ENCODE measurements around the gene TMED10.
"Not testable (repeated sequence)": the region's sequence is repeated elsewhere in the genome, so short reads cannot be mapped to it uniquely, and the experiment has no call there.

TMED10 gene

DNA sequence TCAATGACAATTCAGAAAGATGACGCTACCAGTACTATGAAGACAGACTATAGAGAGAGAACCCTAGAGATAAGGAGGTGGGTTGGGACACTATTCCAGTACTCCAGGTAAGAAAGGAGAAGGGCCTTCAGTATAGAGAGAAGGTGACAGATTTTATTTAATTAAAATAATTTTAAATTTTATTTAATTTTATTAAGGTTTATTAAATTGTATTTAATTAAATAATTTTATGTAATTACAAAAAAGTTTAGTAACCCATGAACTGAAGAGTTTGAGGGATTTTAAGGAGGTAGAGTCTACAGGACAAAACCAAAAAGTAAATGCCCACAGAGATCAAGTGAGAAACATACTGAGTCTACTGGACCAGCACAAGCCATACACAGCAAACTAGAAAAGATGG is 20.3 kb downstream of the TMED10 start:
- DNase-seq = no peak

DNA sequence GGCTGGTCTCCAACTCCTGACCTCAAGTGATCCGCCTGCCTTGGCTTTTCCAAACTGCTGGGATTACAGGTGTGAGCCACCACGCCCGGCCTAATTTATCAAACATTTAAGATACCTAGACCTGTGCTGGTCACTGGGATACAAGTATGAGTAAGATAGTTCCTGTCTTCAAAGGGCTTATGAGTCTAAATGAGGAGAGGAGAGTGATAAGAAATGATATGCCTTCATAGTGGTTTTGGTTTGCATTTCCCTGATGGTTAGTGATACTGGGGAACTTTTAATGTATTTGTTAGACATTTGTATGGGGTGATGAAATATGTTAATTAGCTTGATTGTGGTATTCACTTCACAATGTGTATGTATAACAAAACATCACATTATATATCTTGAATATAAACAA is 21.2 kb downstream of the TMED10 start:
- no peak for DNase-seq

DNA sequence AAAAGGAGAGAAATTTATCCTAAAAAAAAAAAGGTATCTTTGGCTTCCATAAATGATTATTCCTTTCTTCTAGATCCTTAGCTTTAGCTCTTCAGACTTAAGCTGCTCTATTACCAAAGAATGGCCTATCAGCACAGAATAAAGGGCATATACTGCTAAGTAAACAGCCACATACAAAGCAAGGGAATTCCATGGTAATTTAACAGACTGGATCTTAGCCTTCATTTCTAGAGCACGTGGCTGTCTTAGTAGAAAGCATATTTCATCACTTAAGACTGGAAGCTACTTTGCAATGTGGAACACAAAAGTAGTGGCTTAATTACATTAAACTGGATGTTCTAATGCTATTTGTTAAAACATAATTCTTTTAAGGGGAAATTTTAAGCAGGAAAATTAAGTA is 23.1 kb downstream of the TMED10 start:
- no peak for DNase-seq

DNA sequence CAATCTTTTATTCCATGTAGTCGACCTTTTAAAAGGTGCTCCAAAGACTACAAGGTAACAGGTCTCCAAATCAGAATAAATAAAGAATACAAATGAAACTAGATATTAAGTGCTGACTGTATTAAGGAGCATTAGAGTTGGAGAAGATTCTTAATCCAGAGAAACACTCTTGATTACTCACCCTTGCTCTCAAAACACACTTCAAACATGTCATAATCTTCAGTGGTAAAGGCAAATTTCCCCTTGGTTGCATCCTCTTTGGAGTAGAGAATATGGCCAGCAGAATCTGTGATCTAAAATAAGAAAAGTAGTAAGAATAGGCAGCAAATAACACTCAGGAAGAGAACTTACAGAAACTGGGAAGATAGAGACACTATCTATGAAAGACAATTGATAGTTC is 24.6 kb downstream of the TMED10 start:
- no peak for DNase-seq

GRCh38 chr14:75150637-75151036 is 25.8 kb downstream of the TMED10 start:
- DNase-seq = not testable (repeated sequence)

DNA sequence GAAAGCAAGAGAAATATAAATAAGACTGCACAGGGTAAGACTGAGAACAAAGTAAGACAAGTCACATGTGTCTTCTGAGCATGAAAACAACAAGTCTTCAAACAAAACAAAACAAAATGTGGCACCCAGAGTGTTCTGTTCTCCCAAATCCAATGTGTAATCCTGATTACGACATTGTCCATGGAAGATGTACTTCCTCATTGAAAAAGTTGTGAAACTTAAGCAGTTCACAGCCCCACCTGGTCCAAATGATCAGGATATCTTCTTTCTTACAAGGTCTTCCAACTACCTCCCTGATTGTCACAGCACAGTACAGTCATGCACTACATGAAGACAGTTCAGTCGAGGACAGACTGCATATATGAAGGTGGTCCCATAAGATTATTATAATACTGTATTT is 26.3 kb downstream of the TMED10 start:
- DNase-seq = no peak

DNA sequence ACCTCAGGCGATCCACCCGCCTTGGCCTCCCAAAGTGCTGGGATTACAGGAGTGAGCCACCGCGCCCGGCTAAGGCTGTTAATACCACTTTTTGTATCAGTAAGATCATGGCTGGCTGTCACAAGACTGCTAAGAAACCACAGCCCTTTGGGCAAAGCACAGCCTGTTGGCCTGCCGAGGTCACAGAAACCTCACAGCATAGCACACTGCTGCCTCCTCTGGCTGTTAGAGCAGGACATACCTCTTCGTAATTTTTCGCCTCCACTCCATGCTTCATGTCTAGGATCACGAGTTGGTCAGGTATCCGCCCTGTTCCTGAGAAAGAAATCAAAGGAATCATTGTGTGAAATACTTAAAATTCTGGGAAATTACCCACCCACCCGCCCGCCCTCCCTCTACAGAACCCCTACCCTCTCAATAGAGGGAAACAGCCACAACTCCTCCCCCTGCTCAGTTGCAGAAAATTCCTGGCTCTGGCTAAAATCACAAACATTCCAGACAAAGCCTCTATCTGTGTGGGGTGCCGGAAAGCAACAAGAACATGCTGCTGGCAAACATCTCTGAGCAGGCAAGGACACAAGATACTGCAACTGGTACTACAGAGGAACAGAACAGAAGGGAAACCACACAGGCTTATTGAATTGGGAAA is 28.9 kb downstream of the TMED10 start:
- DNase-seq = no peak

DNA sequence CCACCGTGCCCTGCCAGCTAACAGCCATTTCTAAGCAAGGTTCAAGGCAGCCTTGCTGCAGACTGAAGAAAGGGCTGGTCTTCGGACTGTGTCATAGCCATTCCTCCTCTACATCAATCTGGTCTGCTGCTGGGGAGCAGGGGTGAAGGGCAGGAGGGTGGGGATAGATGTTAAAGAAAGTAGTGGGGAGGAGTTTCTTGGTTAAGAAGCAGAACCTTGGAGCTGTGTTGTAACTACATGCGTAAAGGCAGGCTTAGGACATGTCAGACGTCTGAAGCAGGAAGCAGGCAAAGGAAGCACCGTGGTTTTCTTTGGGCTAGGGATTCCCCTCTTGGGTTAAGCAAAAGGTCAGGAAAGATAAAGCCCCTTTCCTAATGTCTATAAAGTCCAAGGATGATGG is 31.5 kb downstream of the TMED10 start:
- no peak for DNase-seq

GRCh38 chr14:75143761-75144527 is 32.5 kb downstream of the TMED10 start:
- no peak for DNase-seq

DNA sequence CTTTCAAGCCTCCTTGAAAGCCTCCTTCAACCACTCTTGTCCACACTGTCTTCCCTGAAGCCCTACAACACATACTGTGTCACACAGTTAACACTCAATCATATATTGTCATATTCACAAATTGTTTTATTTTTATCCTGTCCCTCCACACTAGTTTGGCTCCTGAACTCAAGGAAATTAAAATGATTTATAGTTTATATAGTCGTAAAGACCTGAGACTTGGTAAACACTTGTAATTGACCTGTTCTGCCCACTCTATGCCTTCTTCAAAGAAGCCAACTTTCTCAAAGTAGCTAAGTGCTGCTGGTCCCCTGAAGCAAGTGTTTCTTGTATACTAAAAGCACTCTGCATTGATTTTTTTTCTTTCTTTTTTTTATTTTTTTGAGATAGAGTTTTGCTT is 33.9 kb downstream of the TMED10 start:
- no peak for DNase-seq

- no peak for DNase-seq
Measured at GRCh38 chr14:75141967-75142366, 34.4 kb downstream of the TMED10 start.

DNA sequence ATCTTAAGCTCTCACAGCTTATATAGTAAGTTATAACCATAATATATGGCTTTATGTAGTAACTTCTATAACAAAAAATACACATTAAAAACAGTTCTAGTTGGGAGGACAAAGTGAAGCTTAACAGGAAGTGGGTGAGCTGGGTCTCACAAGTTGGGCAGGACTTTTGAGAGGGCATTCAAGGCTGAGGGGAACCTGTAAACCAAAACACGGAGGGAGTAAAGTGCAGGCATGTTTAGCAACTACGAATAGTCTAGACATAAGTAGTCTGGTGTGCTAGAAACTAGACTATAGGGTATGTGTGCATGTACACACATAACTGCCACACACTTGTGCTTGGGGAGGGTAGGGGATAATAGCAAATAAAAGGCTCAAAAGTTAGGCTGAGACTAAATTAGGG is 35.4 kb downstream of the TMED10 start:
- DNase-seq = no peak

- DNase-seq = no peak
Measured at GRCh38 chr14:75140620-75141019, 35.8 kb downstream of the TMED10 start.

DNA sequence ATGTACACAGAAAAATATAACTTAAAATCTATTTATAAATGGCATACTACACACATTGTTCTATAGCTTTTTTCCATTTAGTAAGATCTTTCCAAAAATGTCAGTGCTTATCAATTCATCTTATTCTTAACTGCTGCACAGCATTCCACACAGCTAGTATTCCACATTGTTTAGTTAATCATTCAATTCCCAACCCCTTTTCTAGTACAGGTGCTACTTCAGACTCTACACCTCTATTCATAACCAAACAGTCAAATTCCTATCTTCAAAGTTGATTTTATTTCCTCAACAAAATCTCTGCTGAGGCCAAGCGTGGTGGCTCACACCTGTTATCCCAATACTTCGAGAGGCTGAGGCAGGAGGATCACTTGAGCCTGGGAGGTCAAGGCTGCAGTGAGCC is 37.2 kb downstream of the TMED10 start:
- no peak for DNase-seq

DNA sequence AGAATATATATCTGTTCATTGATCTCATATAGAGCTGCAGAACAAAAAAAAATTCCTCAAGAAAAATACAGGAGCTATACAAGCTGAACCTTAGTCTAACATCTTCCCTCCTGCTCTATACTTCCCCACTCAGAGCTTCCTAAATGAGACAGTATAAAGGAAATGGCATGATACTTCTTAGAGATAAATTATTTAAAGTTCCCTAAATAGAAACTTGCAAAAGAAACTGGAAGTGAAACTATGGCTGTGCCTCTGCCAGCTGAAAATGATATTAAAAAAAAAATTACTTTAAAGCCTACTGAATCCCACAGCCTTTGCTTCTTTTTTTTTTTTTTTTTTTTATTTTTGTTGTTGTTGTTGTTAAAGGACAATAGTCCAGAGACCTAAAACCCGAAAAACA is 37.9 kb downstream of the TMED10 start:
- peak; percentile 30 for DNase-seq

DNA sequence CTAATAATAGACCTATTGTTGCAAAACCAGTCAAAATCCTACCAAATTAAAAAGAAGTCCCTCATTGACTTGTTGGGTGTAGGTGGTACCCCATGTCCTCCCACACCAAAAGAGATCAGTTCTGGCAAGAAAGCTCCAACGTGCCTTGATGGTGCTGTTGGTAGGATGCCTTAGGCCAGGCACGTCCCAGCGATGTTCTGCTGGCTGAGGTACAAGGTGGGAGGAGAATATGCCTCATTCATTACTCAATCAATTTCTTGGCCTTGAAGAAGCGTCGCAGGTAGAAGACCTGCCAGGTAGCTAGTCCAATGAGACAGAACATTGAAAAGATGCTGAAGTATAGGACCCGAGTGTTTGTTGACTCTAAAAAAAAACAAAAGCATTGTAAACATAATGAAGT is 41.8 kb downstream of the TMED10 start:
- DNase-seq = no peak

DNA sequence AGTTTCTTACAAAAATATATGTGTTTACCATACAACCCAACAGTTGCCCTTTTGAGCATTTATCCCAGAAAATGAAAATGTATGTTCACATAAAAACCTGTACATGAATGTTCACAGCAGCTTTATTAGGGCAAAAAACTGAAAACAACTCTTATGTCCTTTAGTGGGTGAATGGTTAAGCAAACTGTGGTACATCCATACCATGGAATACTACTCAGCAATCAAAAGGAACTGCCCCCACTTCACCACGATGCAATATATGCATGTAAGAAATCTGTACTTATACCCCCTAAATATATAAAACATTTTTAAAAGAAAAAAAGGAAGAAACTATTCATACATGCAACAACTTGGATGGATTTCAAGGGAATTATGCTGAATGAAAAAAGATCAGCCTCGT is 42.8 kb downstream of the TMED10 start:
- no peak for DNase-seq

- DNase-seq = peak; percentile 68
Measured at GRCh38 chr14:75132382-75133086, 43.9 kb downstream of the TMED10 start.

GRCh38 chr14:75128596-75128990 is 47.8 kb downstream of the TMED10 start:
- no peak for DNase-seq

GRCh38 chr14:75127903-75128595 is 48.4 kb downstream of the TMED10 start:
- DNase-seq = no peak

GRCh38 chr14:75127474-75127820 is 49.0 kb downstream of the TMED10 start:
- DNase-seq = not testable (repeated sequence)

DNA sequence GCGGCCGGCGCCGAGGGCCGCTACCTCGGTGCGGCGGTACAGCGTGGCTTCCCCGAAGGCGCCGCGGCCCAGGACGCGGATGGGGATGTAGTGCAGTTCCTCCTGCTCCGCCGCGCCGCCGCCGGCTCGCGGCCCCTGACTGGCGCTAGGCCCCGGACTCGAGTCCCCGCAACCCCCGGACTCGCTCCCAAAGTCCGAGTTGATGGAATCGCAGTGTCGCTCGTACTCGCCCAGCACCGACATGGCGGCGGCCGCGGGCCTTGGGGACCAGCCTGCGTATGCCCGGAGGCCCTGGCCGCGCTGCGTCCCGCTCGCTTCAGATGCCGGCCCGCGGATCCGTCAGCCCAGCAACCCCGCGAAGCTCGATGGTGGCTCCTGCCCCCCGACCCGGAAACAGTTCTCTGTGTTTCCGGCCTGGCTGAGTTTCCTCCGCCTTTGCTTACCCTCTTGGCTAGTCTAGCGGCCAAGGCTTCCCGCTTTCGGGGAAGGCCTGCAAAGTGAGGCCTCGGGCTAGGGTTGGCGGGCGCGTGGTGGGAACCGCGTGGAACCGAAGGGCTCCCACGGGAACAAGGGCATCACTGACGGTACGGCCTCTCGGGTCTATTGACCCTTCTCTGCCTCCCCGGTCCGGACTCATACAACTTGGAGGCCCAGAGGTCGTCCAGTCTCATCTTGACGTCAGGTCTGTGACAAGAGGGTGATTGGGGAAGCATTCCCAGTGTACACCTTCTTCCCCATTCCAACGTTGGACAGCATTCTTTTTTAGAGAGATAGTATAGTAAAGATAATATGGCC is 49.5 kb downstream of the TMED10 start, which contains the start of gene NEK9:
NEK9 (minus strand) TSS at position 370 of the 795 bp plus-strand sequence; CDS start at position 243, 127 bp downstream.
- peak; percentile 86 for DNase-seq

DNA sequence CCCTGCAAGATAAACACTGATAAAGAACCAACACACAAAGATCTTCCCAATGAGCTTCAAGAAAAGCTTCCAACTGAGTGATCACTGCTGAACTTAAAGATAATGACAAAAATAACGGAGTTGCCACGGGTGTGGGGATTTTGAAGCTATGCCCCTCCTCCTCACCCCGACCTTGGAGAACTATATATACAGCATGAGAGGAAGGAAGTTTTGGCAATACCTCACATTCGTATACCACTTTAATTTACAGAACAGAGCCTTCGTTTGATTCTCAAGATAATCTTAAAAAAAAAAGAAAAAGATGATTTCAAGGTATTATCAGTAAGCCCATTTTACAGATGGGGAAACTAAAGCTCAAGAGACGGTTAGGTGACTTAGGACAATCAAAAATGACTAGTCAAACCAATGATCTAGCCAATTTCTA is 50.3 kb downstream of the TMED10 start:
- DNase-seq = no peak

Data from RPMI8226 (cell line).